IPS-15b (cell line): ENCODE data around the gene TCN2.
"Not testable (repeated sequence)": the region's sequence is repeated elsewhere in the genome, so short reads cannot be mapped to it uniquely, and the experiment has no call there.

ENCODE experiments used
- H3K27me3 ChIP-seq: one replicate; pipeline ENCODE4 v1.6.1; 2013; ENCODE audit warnings: low read length; ENCODE audit not compliant: control insufficient read depth, insufficient read depth
- H3K36me3 ChIP-seq: one replicate; pipeline ENCODE4 v1.6.1; 2013; ENCODE audit warnings: low read length; ENCODE audit not compliant: control insufficient read depth, insufficient read depth
- H3K4me1 ChIP-seq: one replicate; pipeline ENCODE4 v1.6.1; 2013; ENCODE audit warnings: mild to moderate bottlenecking, low read length; ENCODE audit not compliant: control insufficient read depth, insufficient read depth
- H3K4me3 ChIP-seq: one replicate; pipeline ENCODE4 v1.5.1; 2013; ENCODE audit warnings: low read depth, low read length
- H3K9ac ChIP-seq: one replicate; pipeline ENCODE4 v1.6.1; 2013; ENCODE audit warnings: low read depth, mild to moderate bottlenecking, low read length
- H3K9me3 ChIP-seq: one replicate; pipeline ENCODE4 v1.6.1; 2013; ENCODE audit warnings: mild to moderate bottlenecking, low read length; ENCODE audit not compliant: control insufficient read depth, insufficient read depth

TCN2 gene

GRCh38 chr22:30606455-30607299, at the start of gene TCN2:
TSS of gene TCN2 (plus strand) at chr22:30607174. CDS start at chr22:30607332, 158 bp downstream.
- H3K9me3 ChIP-seq, result no peaks in the 10 kb centered on the region
- H3K4me3 ChIP-seq, result peak within 1 kb of the TSS; percentile 64
- no peaks in the 10 kb centered on the region for H3K4me1 ChIP-seq
- no peak within 1 kb of the TSS for H3K9ac ChIP-seq
- peaks cover 7% of the 10 kb centered on the region for H3K36me3 ChIP-seq
- no peaks in the 10 kb centered on the region for H3K27me3 ChIP-seq

GRCh38 chr22:30557243-30557642, 49.7 kb upstream of the TCN2 start:
- Histone ChIP-seq H3K9me3 (no peaks in the 10 kb centered on the region), H3K36me3 (no peaks in the 10 kb centered on the region), H3K9ac (no peak overlapping the region), H3K27me3 (no peaks in the 10 kb centered on the region), H3K4me3 (no peak overlapping the region), H3K4me1 (no peaks in the 10 kb centered on the region)

DNA sequence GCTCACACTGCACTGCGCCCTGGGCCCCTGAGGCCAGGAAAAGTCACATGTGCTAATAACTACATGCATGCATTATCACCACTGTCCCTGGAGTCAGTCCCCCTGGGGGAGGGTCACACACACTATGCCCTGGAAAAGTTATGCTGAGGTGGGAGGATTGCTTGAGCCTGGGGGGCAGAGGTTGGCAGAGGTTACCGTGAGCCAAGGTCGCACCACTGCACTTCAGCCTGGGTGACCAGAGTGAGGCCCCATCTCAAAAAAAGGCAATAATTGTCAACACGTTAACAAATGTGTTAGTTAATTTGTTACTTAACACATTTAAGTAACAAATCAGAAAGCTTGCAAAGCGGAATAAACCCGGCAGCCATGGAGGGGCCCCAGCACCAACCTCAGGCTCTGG, 47.1 kb upstream of the TCN2 start:
- Histone ChIP-seq H3K27me3 (no peaks in the 10 kb centered on the region), H3K4me1 (no peaks in the 10 kb centered on the region), H3K9me3 (no peaks in the 10 kb centered on the region), H3K4me3 (no peak overlapping the region), H3K9ac (no peak overlapping the region), H3K36me3 (no peaks in the 10 kb centered on the region)

GRCh38 chr22:30560643-30561202, 46.3 kb upstream of the TCN2 start:
- H3K4me3 ChIP-seq, H3K9me3 ChIP-seq, H3K36me3 ChIP-seq, H3K27me3 ChIP-seq, H3K9ac ChIP-seq, H3K4me1 ChIP-seq: not testable (repeated sequence)

DNA sequence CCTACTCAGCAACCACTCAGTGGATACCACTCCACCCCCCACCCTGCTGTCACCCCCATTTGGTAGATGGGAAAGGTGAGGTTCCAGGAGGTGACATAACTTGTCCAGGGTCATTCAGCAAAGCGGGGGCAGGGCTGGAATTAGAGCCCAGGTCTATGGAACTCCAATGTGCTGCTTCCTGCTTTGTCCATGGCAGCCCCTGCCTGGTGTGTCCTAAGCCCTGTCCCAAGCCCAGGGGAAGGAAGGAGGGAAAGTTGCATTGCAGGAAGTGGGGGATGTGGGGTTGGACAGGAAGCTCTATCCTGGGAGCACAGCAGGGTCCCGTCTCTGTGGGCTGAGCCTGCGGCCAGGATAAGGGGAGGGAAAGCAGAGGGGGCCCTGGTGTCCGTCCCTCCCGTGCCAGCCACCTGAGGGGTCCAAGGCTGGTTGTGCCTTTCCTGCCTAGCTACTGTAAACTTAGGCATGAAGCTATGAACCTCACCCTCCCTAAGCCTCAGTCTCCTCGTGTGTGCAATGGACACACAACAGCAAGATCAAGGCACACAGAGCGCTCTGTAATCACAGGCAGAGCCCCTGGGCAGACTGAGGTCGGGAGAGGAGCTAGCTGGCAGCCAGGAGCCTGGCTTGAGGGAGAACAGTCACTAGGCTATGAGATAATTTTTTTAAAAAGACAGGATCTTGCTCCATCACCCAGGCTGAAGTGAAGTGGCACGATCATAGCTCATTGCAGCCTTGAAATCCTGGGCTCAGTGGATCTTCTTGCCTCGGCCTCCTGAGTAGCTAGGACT, 45.4 kb upstream of the TCN2 start:
- H3K36me3 ChIP-seq, result no peaks in the 10 kb centered on the region
- no peaks in the 10 kb centered on the region for H3K27me3 ChIP-seq
- H3K9ac ChIP-seq, result no peak overlapping the region
- H3K9me3 ChIP-seq, result no peaks in the 10 kb centered on the region
- no peak overlapping the region for H3K4me3 ChIP-seq
- no peaks in the 10 kb centered on the region for H3K4me1 ChIP-seq

- Histone ChIP-seq H3K27me3 (no peaks in the 10 kb centered on the region), H3K4me3 (no peak overlapping the region), H3K36me3 (no peaks in the 10 kb centered on the region), H3K9ac (no peak overlapping the region), H3K4me1 (no peaks in the 10 kb centered on the region), H3K9me3 (no peaks in the 10 kb centered on the region)
Measured at GRCh38 chr22:30562366-30562765, 44.6 kb upstream of the TCN2 start.

DNA sequence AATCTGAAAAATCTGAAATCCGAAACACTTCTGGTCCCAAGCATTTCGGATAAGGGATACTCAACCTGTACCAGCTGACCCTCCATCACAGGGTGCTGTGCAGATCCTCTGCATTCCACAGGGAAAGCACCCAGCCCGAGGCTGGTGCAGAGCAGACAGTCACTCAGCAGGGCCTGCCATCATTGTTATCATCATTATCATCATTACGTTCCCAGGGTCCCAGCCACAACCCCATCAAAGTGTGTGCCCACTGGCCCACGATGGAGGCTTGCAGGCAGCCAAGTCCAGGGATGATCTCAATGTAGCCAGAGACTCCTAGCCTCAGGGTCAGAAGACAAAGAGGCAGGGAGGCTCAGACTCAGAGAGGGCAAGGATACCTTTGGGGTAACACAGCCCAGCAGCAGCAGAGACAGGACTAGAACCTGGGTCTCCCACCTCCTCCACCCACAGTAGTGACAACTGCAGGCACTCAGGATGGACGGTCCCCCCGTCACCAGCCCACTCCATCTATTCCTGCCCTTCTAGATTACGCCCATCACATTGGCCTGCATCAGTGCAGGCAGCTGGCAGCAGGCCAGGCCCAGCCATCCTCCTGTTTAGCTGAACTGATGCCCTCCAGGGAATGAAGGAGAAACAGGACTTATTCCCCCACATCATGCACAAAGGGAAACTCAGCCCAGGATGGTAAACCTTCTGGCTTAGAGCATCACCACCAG, 42.8 kb upstream of the TCN2 start:
- Histone ChIP-seq H3K36me3 (no peaks in the 10 kb centered on the region), H3K27me3 (no peaks in the 10 kb centered on the region), H3K9ac (no peak overlapping the region), H3K4me3 (no peak overlapping the region), H3K4me1 (no peaks in the 10 kb centered on the region), H3K9me3 (no peaks in the 10 kb centered on the region)

GRCh38 chr22:30564761-30565119, 42.2 kb upstream of the TCN2 start:
- Histone ChIP-seq H3K4me1 (no peaks in the 10 kb centered on the region), H3K9me3 (no peaks in the 10 kb centered on the region), H3K9ac (no peak overlapping the region), H3K36me3 (no peaks in the 10 kb centered on the region), H3K4me3 (no peak overlapping the region), H3K27me3 (no peaks in the 10 kb centered on the region)

- Histone ChIP-seq H3K36me3 (no peaks in the 10 kb centered on the region), H3K9ac (no peak overlapping the region), H3K27me3 (no peaks in the 10 kb centered on the region)
Measured at GRCh38 chr22:30565341-30565740, 41.6 kb upstream of the TCN2 start.

DNA sequence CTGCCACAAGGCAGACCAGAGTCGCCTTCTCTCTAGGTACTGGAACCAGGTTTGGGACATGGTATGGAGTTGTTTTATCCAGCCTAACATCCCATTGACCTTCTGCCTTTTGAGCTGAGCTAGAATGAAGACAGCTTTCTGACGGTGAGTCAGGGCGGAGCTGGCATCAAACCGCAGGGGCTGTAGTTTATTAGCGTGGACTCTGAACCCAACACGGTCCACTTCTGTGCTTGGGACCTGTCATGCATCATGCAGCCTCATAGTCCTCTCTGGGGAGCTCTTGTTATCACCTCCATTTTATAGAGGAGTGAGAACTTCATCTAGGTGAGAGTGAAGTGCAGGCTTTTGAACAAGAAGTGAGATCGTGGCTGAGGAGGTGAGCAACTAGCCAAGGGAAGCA, 40.8 kb upstream of the TCN2 start:
- Histone ChIP-seq H3K9me3 (no peaks in the 10 kb centered on the region), H3K9ac (no peak overlapping the region), H3K27me3 (no peaks in the 10 kb centered on the region), H3K36me3 (no peaks in the 10 kb centered on the region), H3K4me1 (no peaks in the 10 kb centered on the region), H3K4me3 (no peak overlapping the region)

More at GRCh38 chr22:30565341-30565740, 41.6 kb upstream of the TCN2 start:
- H3K4me3 ChIP-seq, result no peak overlapping the region
- no peaks in the 10 kb centered on the region for H3K9me3 ChIP-seq
- H3K4me1 ChIP-seq, result no peaks in the 10 kb centered on the region

DNA sequence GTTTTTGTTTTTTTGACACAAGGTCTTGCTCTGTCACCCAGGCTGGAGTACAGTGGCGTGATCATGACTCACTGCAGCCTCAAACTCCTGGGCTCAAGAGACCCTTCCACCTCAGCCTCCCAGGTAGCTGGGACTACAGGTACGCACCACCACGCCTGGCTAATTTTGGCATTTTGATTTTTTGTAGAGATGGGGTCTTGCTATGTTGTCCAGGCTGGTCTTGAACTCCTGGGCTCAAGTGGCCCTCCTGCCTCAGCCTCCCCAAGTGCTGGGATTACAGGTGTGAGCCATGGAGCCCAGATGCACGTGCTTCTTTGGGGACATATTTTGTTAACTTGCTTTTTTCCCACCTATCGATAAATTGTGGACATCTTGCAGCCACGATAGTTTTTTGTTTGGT, 39.7 kb upstream of the TCN2 start:
- H3K27me3 ChIP-seq, H3K4me3 ChIP-seq, H3K9me3 ChIP-seq, H3K9ac ChIP-seq, H3K36me3 ChIP-seq, H3K4me1 ChIP-seq: not testable (repeated sequence)
